HepG2 (cell line): ENCODE data around the gene PNPLA8. TPM values are rescaled to one million over a fixed set of nuclear protein-coding genes. Genes with fewer than 3 reads are reported as not detected.

Experiments
- ARID2 ChIP-seq: sonication (generic); formaldehyde crosslinking; IDR thresholded peaks from 2 replicates; pipeline ENCODE4 v1.8.1; 2022; ENCODE audit warnings: mild to moderate bottlenecking, missing genetic modification reagents, borderline replicate concordance
- ARNTL ChIP-seq: sonication (generic); formaldehyde crosslinking; IDR thresholded peaks from 2 replicates; pipeline ENCODE4 v1.4.0; 2020; ENCODE audit warnings: mild to moderate bottlenecking, missing genetic modification reagents
- CENPBD1 ChIP-seq: sonication (generic); formaldehyde crosslinking; IDR thresholded peaks from 2 replicates; pipeline ENCODE4 v1.8.0; 2022; ENCODE audit warnings: missing genetic modification reagents, low read depth, mild to moderate bottlenecking, borderline replicate concordance
- FOXJ3 ChIP-seq: sonication (generic); formaldehyde crosslinking; IDR thresholded peaks from 2 replicates; pipeline ENCODE4 v1.4.0; 2020; ENCODE audit warnings: missing genetic modification reagents, mild to moderate bottlenecking, borderline replicate concordance
- MNT ChIP-seq: fragments of 450-650 bp; IDR thresholded peaks from 2 replicates; pipeline ENCODE4 v1.6.1; 2016
- NAIF1 ChIP-seq: sonication (generic); formaldehyde crosslinking; IDR thresholded peaks from 2 replicates; pipeline ENCODE4 v1.5.0; 2020; ENCODE audit warnings: mild to moderate bottlenecking, missing genetic modification reagents, borderline replicate concordance
- NBN ChIP-seq: fragments of 450-650 bp; conservative IDR thresholded peaks from 2 replicates; pipeline ENCODE4 v1.6.1; 2017
- NFE2 ChIP-seq: sonication (generic); formaldehyde crosslinking; IDR thresholded peaks from 2 replicates; pipeline ENCODE4 v1.4.0; 2020; ENCODE audit warnings: missing genetic modification reagents
- NR2C2 ChIP-seq: sonication (generic); formaldehyde crosslinking; IDR thresholded peaks from 2 replicates; pipeline ENCODE4 v1.4.0; 2020; ENCODE audit warnings: missing genetic modification reagents, mild to moderate bottlenecking, moderate library complexity, borderline replicate concordance
- SNAI1 ChIP-seq: sonication (generic); formaldehyde crosslinking; IDR thresholded peaks from 2 replicates; pipeline ENCODE4 v1.5.0; 2020; ENCODE audit warnings: mild to moderate bottlenecking, missing genetic modification reagents, borderline replicate concordance
- SP5 ChIP-seq: IDR thresholded peaks from 2 replicates; pipeline ENCODE4 v1.6.1; 2016; ENCODE audit warnings: low read depth, borderline replicate concordance
- SRSF9 ChIP-seq: fragments of 200-400 bp; formaldehyde crosslinking; IDR thresholded peaks from 2 replicates; pipeline ENCODE4 v1.6.1; 2018; ENCODE audit warnings: borderline replicate concordance, mild to moderate bottlenecking, low read depth, low read length; ENCODE audit not compliant: insufficient read depth, poor library complexity, severe bottlenecking
- TFE3 ChIP-seq: IDR thresholded peaks from 2 replicates; pipeline ENCODE4 v1.6.1; 2016
- ZBTB2 ChIP-seq: sonication (generic); formaldehyde crosslinking; IDR thresholded peaks from 2 replicates; pipeline ENCODE4 v1.8.0; 2022; ENCODE audit warnings: low read depth, missing genetic modification reagents
- ZNF275 ChIP-seq: sonication (generic); formaldehyde crosslinking; IDR thresholded peaks from 2 replicates; pipeline ENCODE4 v1.8.0; 2022; ENCODE audit warnings: missing genetic modification reagents, mild to moderate bottlenecking, inconsistent platforms, borderline replicate concordance
- ZNF333 ChIP-seq: sonication (generic); formaldehyde crosslinking; IDR thresholded peaks from 2 replicates; pipeline ENCODE4 v1.4.0; 2020; ENCODE audit warnings: mild to moderate bottlenecking, missing genetic modification reagents, borderline replicate concordance
- ZNF550 ChIP-seq: sonication (generic); formaldehyde crosslinking; IDR thresholded peaks from 2 replicates; pipeline ENCODE4 v1.4.0; 2020; ENCODE audit warnings: mild to moderate bottlenecking, missing genetic modification reagents, borderline replicate concordance
- ZNF672 ChIP-seq: sonication (generic); formaldehyde crosslinking; IDR thresholded peaks from 2 replicates; pipeline ENCODE4 v1.8.1; 2022; ENCODE audit warnings: missing genetic modification reagents
- ZNF703 ChIP-seq: sonication (generic); formaldehyde crosslinking; IDR thresholded peaks from 2 replicates; pipeline ENCODE4 v1.5.1; 2020; ENCODE audit warnings: missing genetic modification reagents, mild to moderate bottlenecking, moderate library complexity, borderline replicate concordance
- polyA plus RNA-seq, 8 experiments: library from polyadenylated mRNA; depleted of rRNA in 3 of 8; stranded (reverse) in 7 of 8; unstranded in 1 of 8; fragments of >200 nt; fragmentation: Illumina TruSeq in 4 of 8; extraction: Trizol in 4 of 8; gene quantifications; 2 replicates each; pipeline versions ENCODE4 v1.2.1 to v1.2.3, GENCODE V29; 2011 to 2016; ENCODE audit warnings: low read depth in 4 of 8, missing spikeins in 1 of 8, mixed read lengths in 1 of 8; ENCODE audit not compliant: insufficient read depth in 1 of 8
- total RNA-seq, 5 experiments: library from RNA; depleted of rRNA; stranded (reverse); fragments of >200 nt; fragmentation: Illumina TruSeq; extraction: Trizol; gene quantifications; 2 replicates each; pipeline ENCODE4 v1.2.3, GENCODE V29; 2016; ENCODE audit warnings: low read depth in 1 of 5
- TF ChIP-seq, protein P1 (sequence below): sonication (generic); formaldehyde crosslinking; conservative IDR thresholded peaks from 2 replicates; pipeline ENCODE4 v1.8.0; 2022; ENCODE audit warnings: missing genetic modification reagents

The PNPLA8 gene
- total and polyA plus RNA-seq, 2 of the 13 experiments (the other 11 are each of a cell fraction or from before 2014, with no cell fraction given) = 6.3 to 11.4 TPM

DNA sequence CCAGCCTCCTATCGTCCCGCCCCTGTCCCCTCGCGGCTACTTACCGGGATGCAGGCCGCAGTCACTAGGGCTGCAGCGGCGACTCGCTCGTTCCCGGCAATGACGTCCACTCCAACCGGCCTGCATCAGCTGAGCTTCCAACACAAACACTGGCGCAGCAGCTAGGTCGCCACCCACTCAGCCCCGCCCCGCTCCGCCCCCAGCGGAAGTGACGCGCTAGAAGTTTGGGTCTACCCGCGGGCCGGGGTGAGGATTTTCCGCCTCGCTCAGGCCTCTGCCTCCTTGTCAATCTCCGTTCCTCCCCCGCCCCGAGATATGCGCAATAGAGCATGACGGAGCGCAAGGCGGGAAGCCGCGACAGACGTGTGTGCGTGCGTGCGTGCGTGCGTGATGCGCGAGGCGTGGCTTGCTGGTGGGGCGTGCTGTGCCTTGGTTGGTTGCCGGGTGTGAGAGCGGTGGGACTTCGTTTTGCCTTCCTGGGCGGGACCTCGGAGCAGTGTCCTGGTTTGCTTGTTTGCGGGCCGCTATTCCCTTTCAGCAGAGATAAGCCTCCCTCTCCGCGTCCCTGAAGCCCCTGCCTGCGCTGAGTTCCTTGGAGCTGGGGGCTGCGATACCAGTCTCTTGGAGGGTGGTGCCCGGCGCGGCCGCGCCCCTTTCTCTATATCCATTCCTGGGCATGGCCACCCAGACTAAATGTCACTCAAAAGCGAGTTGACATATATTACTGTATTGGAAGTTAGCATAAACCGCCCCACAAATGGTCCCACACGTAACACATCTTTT lies at the start of gene PNPLA8 (continued):
- TF ChIP-seq ZBTB2 (CRISPR knock-in tag) (peak; percentile 71), TFE3 (CRISPR knock-in tag) (peak; percentile 45; the same call in 1 of the 2 replicates), SRSF9 (no peak), ZNF703 (peak; percentile 36; the same call in 1 of the 2 replicates), ARNTL (peak; percentile 83), ZNF672 (CRISPR knock-in tag) (no peak), ARID2 (0 out of 2 replicates have a peak, but pooled peaks have one; percentile 53), ZNF550 (CRISPR knock-in tag) (no peak), FOXJ3 (CRISPR knock-in tag) (no peak), NR2C2 (CRISPR knock-in tag) (peak; percentile 72), NFE2 (CRISPR knock-in tag) (no peak), SNAI1 (CRISPR knock-in tag) (no peak), NBN (no peak), NAIF1 (CRISPR knock-in tag) (peak; percentile 77), MNT (peak; percentile 77), CENPBD1 (peak; percentile 86; the same call in 1 of the 2 replicates), ZNF275 (CRISPR knock-in tag) (0 out of 2 replicates have a peak, but pooled peaks have one; percentile 11), SP5 (CRISPR knock-in tag) (peak; percentile 95), ZNF333 (CRISPR knock-in tag) (no peak; the same call in 1 of the 2 replicates)
- TF ChIP-seq, protein P1, sequence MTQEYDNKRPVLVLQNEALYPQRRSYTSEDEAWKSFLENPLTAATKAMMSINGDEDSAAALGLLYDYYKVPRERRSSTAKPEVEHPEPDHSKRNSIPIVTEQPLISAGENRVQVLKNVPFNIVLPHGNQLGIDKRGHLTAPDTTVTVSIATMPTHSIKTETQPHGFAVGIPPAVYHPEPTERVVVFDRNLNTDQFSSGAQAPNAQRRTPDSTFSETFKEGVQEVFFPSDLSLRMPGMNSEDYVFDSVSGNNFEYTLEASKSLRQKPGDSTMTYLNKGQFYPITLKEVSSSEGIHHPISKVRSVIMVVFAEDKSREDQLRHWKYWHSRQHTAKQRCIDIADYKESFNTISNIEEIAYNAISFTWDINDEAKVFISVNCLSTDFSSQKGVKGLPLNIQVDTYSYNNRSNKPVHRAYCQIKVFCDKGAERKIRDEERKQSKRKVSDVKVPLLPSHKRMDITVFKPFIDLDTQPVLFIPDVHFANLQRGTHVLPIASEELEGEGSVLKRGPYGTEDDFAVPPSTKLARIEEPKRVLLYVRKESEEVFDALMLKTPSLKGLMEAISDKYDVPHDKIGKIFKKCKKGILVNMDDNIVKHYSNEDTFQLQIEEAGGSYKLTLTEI = no peak
